Spleen (tissue), 11 donors: ENCODE measurements around the gene KCNAB1. TPM values are rescaled to one million over a fixed set of nuclear protein-coding genes. Genes with fewer than 3 reads are reported as not detected.

Experiments used
- DNase-seq: peaks from one replicate; pipeline ENCODE4 v3.0.0-alpha.2; 2020
- H3K27ac ChIP-seq, 8 donors: fragments of 200-600 bp; sonication (generic) in 7 of 8; 1 replicate in 4 of 8; 2 replicates in 4 of 8; pipeline versions ENCODE4 v1.5.0 to v1.8.0; 2016 to 2021; ENCODE audit warnings: inconsistent platforms in 4 of 8, mild to moderate bottlenecking in 4 of 8, moderate library complexity in 1 of 8
- H3K27me3 ChIP-seq, 7 donors: fragments of 200-600 bp; sonication (generic) in 6 of 7; replicated peaks in 1 of 7; 1 replicate in 4 of 7; 2 replicates in 3 of 7; pipeline versions ENCODE4 v1.5.0 to v1.8.0; 2016 to 2021; ENCODE audit warnings: inconsistent platforms in 3 of 7, mild to moderate bottlenecking in 1 of 7
- H3K36me3 ChIP-seq, 6 donors: fragments of 200-600 bp; sonication (generic) in 5 of 6; 1 replicate in 4 of 6; 2 replicates in 2 of 6; pipeline versions ENCODE4 v1.5.0 to v1.8.0; 2016 to 2021; ENCODE audit warnings: inconsistent platforms in 2 of 6
- H3K4me1 ChIP-seq, 6 donors: fragments of 200-600 bp; sonication (generic) in 5 of 6; 1 replicate in 3 of 6; 2 replicates in 3 of 6; pipeline versions ENCODE4 v1.5.0 to v1.8.0; 2016 to 2021; ENCODE audit warnings: inconsistent platforms in 3 of 6
- H3K4me3 ChIP-seq, 8 donors: fragments of 200-600 bp; sonication (generic) in 7 of 8; 1 replicate in 4 of 8; 2 replicates in 4 of 8; pipeline versions ENCODE4 v1.5.0 to v1.8.0; 2016 to 2021; ENCODE audit warnings: inconsistent platforms in 4 of 8, mild to moderate bottlenecking in 4 of 8, moderate library complexity in 2 of 8
- H3K9me3 ChIP-seq, 8 donors: fragments of 200-600 bp; sonication (generic) in 7 of 8; 1 replicate in 4 of 8; 2 replicates in 4 of 8; pipeline versions ENCODE4 v1.5.0 to v1.8.0; 2016 to 2021; ENCODE audit warnings: inconsistent platforms in 4 of 8
- POLR2A ChIP-seq, 3 donors: fragments of 450-650 bp; IDR thresholded peaks; one replicate each; pipeline ENCODE4 v1.5.1; 2017; ENCODE audit warnings: antibody characterized with exemption in 3 of 3, mild to moderate bottlenecking in 1 of 3
- POLR2AphosphoS5 ChIP-seq, 3 donors: sonication (generic); formaldehyde crosslinking; IDR thresholded peaks; one replicate each; pipeline ENCODE4 v1.5.1; 2017; ENCODE audit warnings: antibody characterized with exemption in 3 of 3
- WGBS, 5 donors: extraction: QIAGEN DNeasy Blood & Tissue Kit in 3 of 5; methylation state at CpG; one replicate each; pipeline versions ENCODE4 v1.1.5 to v1.1.7; 2013 to 2018; 5-methylcytosine and 5-hydroxymethylcytosine counted together
- intact Hi-C: fragments of 100-400 bp; cut with DNase I; formaldehyde crosslinking; loops from one replicate; pipeline ENCODE4 v1.15.0; 2023; ENCODE audit warnings: low total_unique reads
- polyA plus RNA-seq, 3 donors: library from polyadenylated mRNA; stranded (reverse); fragments of 200-250 nt; gene quantifications; one replicate each; pipeline ENCODE4 v1.2.1, GENCODE V29; 2013
- total RNA-seq, 7 donors: library from RNA; depleted of rRNA in 3 of 7; stranded (reverse); fragments of >200 nt in 3 of 7; fragmentation: NEBNext Ultra II Directional in 4 of 7; extraction: Animal tissue kit (Norgen Biotek cat#: 25700) in 4 of 7; gene quantifications; one replicate each; pipeline versions ENCODE4 v1.1.0 to v1.2.1, GENCODE V29; 2016 to 2021
- TF ChIP-seq, protein P1 (sequence below), 11 experiments: fragments of 200-600 bp in 7 of 11; fragments of 450-650 bp in 4 of 11; sonication (generic) in 4 of 11; IDR thresholded peaks in 8 of 11; conservative IDR thresholded peaks in 3 of 11; 1 replicate in 7 of 11; 2 replicates in 4 of 11; pipeline versions ENCODE4 v1.4.0 to v1.8.0; 2016 to 2021; ENCODE audit warnings: antibody characterized with exemption in 11 of 11, inconsistent platforms in 4 of 11, mild to moderate bottlenecking in 1 of 11
- donor health status: healthy with polysubstance abuse.
- donor health status: DM: no; HTN: no; CAD: no; lungs with moderate emphysema.
- donor health status: DM: no; HTN: no; CAD: no.
- donor health status: Bipolar disorder and iron deficiency.
- donor health status: healthy.
- donor health status: DM: no; HTN: no; CAD: no.
- donor health status: DM: yes; HTN: yes; CAD: no.

The KCNAB1 gene
- total and polyA plus RNA-seq, 10 donors = 0.59 to 10.5 (median 6.3) TPM

DNA sequence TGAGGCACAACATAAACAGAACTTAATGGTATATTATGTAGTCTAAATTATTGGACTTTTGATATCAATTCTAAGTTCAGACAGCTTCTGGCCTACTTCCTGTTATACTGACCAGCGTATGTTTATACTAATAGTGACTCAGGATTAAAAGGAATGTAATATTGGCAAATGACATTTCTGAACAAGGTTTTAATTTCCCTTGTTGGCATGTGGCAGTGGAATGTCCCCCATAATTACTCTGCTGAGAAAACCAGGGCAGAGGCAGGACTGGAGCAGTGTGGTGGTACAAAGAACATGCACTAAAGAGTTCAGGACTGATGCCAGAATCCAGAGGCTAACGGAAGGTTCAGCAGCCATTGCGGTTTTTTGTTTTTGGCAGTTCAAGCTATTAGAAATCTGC is 184.0 kb downstream of the KCNAB1 start:
- Histone ChIP-seq H3K9me3 (no peaks in the 10 kb centered on the region), H3K27me3 (no peaks in the 10 kb centered on the region), H3K4me3 (no peak overlapping the region), H3K27ac (no peak overlapping the region), H3K4me1 (peaks cover 0 to 28% (median under 1%) of the 10 kb centered on the region in 6 donors), H3K36me3 (no peaks in the 10 kb centered on the region)
- intact Hi-C loops = no loop called here
- DNase-seq = no peak
- no peak for TF ChIP-seq POLR2AphosphoS5 (IDR thresholded peaks at IDR 0.05)
- no peak for TF ChIP-seq POLR2A (IDR thresholded peaks at IDR 0.05)
- TF ChIP-seq, protein P1, sequence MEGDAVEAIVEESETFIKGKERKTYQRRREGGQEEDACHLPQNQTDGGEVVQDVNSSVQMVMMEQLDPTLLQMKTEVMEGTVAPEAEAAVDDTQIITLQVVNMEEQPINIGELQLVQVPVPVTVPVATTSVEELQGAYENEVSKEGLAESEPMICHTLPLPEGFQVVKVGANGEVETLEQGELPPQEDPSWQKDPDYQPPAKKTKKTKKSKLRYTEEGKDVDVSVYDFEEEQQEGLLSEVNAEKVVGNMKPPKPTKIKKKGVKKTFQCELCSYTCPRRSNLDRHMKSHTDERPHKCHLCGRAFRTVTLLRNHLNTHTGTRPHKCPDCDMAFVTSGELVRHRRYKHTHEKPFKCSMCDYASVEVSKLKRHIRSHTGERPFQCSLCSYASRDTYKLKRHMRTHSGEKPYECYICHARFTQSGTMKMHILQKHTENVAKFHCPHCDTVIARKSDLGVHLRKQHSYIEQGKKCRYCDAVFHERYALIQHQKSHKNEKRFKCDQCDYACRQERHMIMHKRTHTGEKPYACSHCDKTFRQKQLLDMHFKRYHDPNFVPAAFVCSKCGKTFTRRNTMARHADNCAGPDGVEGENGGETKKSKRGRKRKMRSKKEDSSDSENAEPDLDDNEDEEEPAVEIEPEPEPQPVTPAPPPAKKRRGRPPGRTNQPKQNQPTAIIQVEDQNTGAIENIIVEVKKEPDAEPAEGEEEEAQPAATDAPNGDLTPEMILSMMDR (IDR thresholded peaks at IDR 0.05 in 8 of 11, conservative IDR thresholded peaks at IDR 0.05 in 3 of 11) = no peak
- 73 to 91% (median 80%) methylated on average over 3 of the region's 3 CpGs for WGBS, 5 donors

DNA sequence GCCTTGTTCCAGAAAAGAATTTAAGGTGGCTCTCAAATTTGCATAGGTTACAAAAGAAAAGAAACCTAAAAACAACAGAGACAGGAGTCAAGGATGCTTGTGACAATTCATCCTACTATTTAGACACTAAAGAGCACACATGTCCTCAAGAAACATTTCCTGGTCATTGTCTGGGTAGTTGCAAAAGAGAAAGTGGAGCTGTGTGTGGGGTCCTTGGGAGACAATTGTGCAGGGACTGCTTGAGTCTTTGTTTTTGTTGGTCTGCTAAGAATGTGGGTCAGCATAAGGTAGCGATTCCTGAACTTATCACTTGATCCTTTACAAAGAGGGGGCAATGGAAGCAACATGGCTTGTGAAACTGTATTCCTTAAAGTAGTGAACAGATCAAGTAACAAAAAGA is 185.3 kb downstream of the KCNAB1 start:
- Histone ChIP-seq H3K4me3 (no peak overlapping the region), H3K4me1 (peaks cover 0 to 16% (median 0%) of the 10 kb centered on the region in 6 donors), H3K36me3 (no peaks in the 10 kb centered on the region), H3K27ac (no peak overlapping the region), H3K9me3 (no peaks in the 10 kb centered on the region), H3K27me3 (no peaks in the 10 kb centered on the region)
- intact Hi-C loops = no loop called here
- TF ChIP-seq, protein P1 (IDR thresholded peaks at IDR 0.05 in 8 of 11, conservative IDR thresholded peaks at IDR 0.05 in 3 of 11) = no peak
- TF ChIP-seq POLR2A (IDR thresholded peaks at IDR 0.05) (no peak), POLR2AphosphoS5 (IDR thresholded peaks at IDR 0.05) (no peak)
- no peak for DNase-seq
- WGBS, 5 donors = 72 to 94% (median 86%) methylated on average over 1 of the region's 1 CpG

DNA sequence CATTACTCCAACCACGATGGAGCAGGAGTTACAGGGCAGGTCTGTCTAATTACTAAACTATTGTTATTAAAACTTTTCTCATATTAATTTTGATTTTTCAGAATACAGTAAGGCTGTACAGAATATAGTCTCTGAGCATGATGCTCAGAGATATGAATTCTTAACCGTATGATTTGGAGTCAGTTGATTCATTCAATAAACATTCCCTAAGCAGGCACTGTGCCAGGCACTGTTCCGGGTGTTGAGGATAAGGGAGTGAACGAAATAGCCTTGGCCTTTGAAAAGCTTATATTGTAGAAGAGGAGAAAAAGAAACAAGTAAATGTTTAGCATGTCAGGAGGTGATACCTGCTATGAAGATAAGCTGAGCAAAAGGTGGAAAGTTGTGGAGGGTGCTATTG is 187.3 kb downstream of the KCNAB1 start:
- no peaks in the 10 kb centered on the region for H3K9me3 ChIP-seq
- H3K4me1 ChIP-seq = peaks cover 0 to 9% (median 0%) of the 10 kb centered on the region in 6 donors
- TF ChIP-seq POLR2AphosphoS5 (IDR thresholded peaks at IDR 0.05) = no peak
- no peak for TF ChIP-seq POLR2A (IDR thresholded peaks at IDR 0.05)
- TF ChIP-seq, protein P1 (IDR thresholded peaks at IDR 0.05 in 8 of 11, conservative IDR thresholded peaks at IDR 0.05 in 3 of 11) = no peak
- no peak overlapping the region for H3K27ac ChIP-seq
- WGBS, 5 donors = 60 to 78% (median 66%) methylated on average over 4 of the region's 4 CpGs
- no peaks in the 10 kb centered on the region for H3K36me3 ChIP-seq
- no peak for DNase-seq
- H3K27me3 ChIP-seq = no peaks in the 10 kb centered on the region
- no peak overlapping the region for H3K4me3 ChIP-seq
- intact Hi-C loops = no loop called here

DNA sequence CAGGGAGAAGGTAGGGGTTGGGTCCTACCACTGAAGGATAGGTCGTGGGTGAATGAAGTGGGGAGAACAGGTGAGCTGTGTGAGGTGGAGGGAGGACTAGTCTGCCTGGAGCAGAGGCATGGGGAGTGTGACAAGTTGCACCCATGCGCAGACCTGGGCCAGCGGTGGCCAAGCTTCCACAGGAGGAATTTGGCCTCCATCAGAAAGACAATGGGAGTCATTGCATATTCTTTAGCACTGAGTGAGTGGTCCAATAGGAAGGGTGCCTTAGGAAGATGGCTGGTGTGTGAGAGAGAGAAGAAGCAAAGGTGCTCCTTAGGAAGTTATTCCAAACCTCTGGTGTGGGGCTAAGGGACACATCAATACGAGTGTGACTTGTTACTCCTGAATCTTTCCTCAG is 191.1 kb downstream of the KCNAB1 start:
- Histone ChIP-seq H3K27me3 (no peaks in the 10 kb centered on the region), H3K27ac (no peak overlapping the region)

More for the DNA sequence above, 191.1 kb downstream of the KCNAB1 start:
- Histone ChIP-seq H3K4me3 (no peak overlapping the region), H3K4me1 (no peaks in the 10 kb centered on the region), H3K9me3 (no peaks in the 10 kb centered on the region), H3K36me3 (no peaks in the 10 kb centered on the region)
- no peak for DNase-seq
- intact Hi-C loops = no loop called here
- WGBS, 5 donors = 82 to 93% (median 85%) methylated on average over 4 of the region's 4 CpGs
- TF ChIP-seq, protein P1 (IDR thresholded peaks at IDR 0.05 in 8 of 11, conservative IDR thresholded peaks at IDR 0.05 in 3 of 11) = no peak
- no peak for TF ChIP-seq POLR2A (IDR thresholded peaks at IDR 0.05)
- TF ChIP-seq POLR2AphosphoS5 (IDR thresholded peaks at IDR 0.05) = no peak
